Cortex of kidney (tissue), 1 donor: ENCODE data around the gene HLTF.

Source experiments
- DNase-seq: peaks from one replicate; lab custom pipeline; 2025; lab: John Stamatoyannopoulos, UW

The HLTF gene

DNA sequence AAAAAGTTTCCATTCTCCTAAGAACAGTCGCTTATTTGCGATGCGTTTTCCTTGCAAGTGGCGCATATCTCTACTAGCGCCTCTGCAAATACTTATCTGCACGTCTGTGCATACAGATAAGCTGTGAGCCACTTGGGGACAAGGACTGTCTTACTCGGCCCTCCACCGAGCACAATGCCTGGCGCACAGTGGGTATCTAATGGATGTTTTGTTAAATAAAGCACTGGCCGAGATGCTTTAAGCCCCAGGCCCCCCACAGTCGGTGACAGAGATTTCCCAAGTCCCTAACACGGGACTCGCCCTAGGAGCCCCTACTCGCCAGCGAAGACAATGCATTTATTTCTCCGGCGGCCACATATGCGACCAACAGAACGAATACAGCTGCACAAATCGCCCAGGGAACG, 503 bp downstream of the HLTF start:
- DNase-seq = no peak

DNA sequence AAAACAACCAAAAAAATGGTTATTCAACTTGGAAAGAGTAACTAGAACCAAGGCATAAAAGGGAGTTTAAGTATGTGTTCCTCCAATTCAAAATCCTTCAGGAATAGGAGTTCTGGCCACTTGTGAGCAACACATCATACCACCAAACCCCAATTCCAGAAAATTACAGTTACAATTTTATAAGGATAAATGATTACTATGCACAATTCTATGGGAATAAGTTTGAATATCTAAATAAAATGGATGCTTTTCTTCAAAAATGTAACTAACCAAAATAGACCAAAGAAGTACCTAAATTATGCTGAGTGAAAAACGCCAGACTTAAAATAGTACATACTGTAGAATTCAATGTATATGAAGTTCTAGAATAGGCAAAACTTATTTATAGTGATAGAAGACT, 4.6 kb downstream of the HLTF start:
- no peak for DNase-seq

DNA sequence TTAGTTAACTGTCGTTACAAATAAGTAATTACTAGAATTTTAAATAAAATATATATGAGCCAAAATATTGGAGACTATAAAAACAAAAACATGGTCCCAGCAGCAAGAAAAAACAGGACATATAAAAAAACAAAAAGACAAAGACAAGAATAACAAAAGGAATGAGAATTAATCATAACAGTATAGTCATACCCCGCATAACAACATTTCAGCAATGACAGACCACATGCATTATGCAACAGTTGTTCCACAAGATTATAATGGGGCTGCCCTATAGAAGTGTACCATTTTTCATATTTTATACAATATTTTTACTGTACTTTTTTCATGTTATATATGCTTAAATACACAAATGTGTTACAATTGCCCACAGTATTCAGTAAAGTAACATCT, 5.6 kb downstream of the HLTF start:
- DNase-seq = no peak

DNA sequence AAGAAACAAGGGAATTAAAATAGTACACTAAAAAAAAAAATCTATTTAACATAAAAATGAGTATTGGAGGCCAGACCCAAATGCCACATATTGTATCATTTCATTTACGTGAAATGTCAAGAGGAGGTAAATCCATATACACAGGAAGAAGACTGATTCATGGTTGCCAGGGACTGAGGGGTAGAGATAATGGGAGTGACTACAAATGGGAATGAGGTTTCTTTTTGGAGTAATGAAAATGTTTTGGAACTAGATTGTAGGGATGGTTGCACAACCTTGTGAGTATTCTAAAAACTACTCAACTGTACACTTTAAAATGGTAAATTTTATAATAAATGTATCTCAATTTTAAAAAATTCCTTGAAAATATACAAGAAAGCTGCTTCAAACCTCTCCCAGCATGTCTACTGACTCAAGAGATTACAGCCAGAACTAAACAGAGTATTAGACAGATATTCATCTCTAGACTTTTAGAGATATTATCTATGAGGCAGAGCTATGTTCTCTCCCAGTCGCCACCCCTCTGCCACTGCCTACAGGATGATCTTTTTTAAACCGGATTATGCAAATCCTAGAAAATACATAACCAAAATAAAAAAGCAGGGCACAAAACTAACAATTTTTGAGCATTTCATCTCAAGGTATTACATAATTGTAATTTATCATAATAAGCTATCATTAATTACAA, 6.2 kb downstream of the HLTF start:
- DNase-seq = no peak

DNA sequence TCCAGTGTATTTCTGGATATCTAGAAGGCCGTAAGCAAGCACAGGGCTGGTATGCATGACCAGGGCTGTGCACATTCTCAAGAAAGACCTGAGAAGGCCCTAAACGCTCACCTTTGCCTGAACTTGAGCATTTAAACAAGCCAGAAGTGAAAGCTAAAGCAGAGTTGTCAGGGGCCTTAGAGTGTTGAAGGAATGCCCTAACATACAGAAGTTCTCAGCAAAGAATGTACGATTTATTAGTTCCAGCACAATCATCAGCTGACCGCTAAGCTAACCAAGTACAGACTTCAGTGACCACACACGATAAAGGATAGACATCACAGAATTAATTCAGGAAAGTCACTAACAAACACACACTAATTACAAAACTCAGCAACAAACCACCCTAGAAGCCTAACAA, 8.7 kb downstream of the HLTF start:
- DNase-seq = no peak

DNA sequence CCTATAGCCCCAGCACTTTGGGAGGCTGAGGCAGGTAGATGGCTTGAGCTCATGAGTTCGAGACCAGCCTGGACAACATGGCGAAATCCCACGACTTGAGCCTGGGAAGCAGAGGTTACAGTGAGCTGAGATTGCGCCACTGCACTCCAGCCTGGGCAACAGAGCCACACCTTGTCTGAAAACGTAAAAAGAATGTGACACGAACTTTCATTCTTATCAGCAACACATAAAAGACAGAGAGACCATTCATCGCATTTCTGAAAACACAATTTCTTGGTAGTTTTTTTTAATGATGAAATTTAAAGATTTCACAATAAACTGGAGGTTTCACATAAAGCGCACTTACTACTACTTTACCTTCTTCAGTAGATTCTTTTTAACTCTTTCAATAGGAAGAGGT, 18.4 kb downstream of the HLTF start:
- no peak for DNase-seq

DNA sequence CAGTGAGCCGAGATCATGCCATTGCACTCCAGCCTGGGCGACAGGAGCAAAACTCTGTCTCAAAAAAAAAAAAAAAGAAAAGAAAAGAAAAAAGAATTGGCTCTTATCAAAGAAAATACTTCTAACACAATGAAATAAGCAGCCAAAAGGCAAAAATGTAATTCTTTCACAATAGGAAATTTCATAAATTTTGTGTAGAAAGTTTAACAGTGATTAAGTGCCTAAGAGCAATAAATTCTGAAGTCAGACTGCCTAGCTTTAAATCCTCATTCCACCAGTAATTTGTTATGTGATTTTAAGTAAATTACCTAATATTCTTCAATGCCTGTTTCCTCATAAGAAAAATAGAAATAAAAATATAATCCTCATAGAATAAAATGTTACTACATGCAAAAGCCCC, 24.6 kb downstream of the HLTF start:
- no peak for DNase-seq

DNA sequence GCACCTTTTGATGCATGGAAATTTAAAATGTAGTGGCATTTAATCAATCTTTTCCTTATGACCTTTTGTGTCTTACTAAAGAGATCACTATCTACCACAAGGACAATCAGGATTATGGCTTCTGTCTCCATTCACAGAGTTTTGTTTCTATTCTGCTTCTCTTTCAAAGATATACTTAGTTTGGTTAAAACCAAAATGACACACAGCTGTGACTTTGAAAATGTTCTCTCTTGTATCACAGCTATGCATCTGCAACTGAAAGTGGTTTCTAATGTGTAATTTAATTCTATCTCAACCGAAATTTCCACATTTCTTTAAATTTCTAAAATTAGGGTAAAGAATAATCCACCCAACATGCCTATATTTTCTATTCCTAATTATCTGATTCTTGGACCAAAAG, 27.7 kb downstream of the HLTF start:
- no peak for DNase-seq

DNA sequence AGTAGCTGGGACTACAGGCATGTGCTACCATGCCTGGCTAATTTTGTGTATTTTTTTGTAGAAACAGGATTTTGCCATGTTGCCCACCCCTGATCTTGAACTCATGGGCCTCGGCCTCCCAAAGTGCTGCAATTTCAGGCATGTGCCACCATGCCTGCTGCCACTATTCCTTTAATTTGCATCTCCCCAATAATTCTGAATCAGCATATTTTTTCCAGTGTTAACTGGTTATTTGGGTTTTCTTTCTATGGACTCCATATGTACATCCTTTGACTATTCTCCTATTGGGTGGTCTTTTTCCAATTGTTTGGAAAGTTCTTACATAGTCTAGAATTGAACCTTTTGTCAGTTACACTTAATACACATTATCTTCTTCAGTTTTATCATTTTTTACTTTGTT, 28.1 kb downstream of the HLTF start:
- DNase-seq = no peak

DNA sequence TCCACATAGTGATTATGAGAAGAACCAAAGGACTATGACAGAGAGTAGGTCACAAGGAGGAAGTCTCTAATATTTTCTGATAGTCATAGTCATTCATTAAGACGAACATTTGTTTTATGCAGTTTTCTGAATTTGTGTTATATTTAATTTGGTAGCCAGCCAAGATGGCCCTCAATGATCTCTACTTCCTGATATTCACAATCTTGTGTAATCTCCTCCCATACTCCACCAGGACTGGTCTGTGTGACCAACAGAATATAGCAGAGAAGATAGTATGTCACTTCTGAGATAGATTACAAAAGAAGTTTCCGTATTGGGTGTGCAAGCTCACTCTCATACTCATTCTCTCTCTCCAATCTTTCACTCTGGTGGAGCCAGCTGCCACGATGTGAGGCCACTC, 30.8 kb downstream of the HLTF start:
- DNase-seq = no peak

DNA sequence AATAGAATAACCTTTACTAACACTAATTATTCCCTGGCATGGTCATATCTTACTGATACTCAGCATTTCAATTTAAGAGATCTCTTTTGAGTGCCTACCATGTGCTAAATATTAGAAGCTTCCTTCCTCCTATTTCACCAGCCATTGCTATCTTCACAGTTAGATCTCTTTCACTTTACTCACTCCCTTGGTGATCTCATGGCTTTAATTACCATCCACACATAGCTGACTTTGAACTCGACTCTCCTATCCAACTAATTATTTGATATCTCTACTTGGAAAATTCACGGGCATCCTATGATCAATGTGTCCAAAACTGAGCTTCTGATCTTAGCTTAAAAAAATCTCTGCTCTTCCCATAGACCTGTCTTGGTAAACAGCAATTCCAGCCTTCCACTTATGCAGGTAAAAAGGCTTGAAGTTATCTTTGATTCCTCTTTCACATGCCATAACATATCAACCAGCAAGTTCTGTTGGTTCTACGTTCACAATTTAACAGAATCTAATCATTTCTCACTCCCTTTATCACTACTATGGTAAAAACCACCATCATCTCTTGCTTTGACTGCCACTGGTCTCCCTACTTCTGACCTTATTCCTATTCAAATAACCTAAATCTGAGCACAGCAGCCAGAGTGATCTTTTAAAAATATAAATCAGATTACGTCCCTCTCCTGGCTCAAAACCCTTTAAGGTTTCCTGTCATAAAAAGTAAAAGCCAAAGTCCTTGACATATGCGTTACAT, 41.8 kb downstream of the HLTF start:
- no peak for DNase-seq

DNA sequence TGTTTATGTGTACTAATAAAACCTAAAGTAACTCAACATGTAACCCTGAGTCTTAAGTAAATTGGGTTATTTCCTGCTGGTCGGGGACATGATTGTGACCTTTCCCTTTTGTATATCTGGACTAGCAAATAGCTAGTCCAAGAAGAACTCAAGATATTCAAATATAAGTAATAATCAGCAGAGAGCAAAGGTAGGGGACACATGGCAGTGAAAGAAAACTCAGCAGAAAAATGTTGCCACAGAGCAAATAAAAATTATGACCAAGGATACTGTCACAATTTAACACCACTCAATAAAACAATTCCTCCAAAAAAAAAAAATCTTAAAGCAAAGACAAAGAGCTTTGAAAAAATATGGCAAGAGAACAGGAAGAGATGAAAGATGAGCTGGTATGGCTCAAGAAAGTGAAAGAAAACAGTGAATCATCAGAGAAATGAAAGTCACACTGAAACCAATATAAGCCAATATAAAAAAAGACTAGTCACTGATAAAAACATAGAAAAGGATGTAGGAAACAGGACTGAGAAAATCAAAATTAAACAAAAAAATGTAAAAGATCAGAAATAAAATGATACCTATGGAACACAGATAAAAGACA, 43.4 kb downstream of the HLTF start:
- no peak for DNase-seq

DNA sequence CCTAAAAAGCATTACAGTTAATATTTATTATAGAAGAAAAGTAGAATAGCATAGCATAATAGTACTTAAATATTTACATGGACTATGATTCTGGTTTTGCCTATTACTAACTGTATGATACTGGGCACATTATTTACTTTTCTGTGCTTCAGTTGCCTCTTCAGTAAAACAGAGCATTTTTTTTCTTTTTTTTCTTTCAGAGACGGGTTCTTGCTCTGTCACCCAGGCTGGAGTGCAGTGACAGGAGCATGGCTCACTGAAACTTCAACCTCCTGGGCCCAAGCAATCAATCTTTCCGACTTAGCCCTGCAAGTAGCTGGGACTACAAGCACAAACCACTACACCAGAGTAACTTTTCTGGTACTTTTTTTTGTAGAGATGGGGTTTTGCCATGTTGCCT, 48.0 kb downstream of the HLTF start:
- no peak for DNase-seq

DNA sequence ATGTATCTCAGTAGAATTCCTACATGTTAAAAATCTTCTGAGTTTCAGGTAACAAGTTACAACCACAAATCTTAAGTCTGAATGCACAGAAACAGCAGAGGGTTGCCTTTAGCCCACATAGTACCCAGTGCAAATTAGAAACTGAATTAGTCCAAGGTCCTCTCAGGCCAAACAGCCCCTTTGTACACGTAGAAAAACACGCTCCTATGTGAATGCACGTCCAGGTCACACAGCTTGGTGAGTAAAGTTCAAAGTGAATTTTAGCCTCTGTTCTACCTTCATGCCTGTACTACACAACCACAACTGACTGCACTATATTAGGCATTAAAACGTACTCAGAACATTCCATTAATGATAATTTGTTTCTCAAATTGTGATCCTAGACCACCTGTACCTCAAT, 48.6 kb downstream of the HLTF start:
- no peak for DNase-seq

DNA sequence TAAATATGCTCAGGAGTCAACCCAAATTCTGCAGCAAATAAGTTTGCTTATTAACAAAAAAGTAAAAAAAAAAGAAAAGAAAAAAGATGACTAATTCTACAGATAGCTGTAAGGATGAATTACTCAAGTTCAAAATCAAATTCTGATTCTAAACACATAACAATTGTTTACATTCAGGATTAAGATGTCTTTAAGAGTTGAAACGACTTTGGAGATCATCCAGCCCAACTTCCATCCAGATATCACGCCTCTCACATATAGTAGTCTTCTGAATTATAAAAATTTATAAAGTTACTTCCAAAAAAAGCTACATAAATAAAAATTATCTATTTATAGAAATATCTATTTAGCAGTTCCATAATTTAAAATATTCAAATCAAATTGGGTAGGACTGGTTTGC, 55.2 kb downstream of the HLTF start:
- no peak for DNase-seq

DNA sequence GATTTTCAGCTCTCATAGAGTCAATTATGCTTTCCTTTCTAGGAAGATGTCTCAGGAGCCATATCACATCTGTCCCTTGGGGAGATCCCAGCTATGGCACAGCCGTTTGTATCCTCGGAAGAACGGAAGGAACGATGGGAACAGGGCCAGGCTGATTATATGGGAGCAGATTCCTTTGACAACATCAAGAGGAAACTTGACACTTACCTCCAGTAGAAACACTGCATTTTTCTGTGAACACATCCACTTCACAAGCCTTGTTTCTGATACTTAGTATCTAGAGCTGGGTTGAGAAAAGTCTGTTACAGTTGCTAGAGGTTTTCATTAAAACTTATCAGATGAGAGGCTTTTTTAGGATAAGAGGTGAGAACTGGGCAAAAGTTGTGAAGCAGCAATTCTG, 59.6 kb downstream of the HLTF start:
- DNase-seq = no peak

DNA sequence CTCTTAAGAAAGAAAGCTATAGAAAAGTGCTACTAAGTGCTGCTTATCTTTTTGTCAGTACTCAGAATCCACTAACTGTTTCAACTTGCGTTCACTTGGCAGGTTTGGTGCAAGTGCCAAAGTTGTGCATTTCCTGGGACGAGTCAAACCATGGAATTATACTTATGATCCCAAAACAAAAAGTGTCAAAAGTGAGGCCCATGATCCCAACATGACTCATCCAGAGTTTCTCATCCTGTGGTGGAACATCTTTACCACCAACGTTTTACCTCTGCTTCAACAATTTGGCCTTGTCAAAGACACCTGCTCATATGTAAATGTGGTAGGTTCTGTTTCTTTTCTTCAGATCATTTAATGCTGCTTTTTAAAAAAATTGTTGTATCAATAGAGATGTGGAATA, 62.4 kb downstream of the HLTF start:
- DNase-seq = no peak

DNA sequence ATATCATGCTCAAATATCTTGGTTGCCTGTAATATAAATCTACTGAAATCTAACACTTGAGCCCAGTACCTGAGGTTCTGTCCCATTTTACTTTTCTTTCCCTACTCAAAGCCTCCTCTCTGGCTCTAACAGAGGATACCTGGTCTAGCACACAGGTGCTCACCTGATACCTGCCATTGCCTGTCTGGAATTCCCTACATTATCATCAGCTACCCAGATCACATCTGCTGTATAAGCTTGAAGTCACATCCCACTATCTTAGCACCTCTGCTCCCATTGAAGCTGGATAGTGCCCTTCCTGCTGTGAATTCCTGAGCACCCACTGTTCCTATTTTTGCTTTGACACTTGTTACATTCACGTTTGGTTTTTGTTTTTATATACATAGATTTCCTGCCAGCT, 64.5 kb downstream of the HLTF start:
- DNase-seq = no peak

DNA sequence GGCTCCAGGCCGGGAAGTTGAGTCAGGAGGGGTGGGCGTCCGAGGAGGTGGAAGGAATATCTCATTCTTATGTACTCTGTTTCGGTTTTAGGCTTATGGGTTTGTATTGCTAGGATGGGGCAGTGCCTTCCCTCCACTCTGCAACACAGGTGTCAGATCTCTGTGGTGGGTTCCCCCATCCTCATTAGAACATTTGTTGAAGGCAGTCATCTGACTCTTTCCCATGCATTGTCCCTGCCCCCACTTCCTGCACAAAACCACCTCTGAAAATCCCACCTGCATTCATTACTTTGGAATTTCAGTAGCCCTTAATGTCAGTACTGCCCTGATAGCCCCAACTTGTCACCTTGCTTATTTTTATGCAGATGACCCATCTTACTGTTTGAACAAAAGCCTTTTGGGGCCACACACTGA, 65.5 kb downstream of the HLTF start:
- DNase-seq = no peak

DNA sequence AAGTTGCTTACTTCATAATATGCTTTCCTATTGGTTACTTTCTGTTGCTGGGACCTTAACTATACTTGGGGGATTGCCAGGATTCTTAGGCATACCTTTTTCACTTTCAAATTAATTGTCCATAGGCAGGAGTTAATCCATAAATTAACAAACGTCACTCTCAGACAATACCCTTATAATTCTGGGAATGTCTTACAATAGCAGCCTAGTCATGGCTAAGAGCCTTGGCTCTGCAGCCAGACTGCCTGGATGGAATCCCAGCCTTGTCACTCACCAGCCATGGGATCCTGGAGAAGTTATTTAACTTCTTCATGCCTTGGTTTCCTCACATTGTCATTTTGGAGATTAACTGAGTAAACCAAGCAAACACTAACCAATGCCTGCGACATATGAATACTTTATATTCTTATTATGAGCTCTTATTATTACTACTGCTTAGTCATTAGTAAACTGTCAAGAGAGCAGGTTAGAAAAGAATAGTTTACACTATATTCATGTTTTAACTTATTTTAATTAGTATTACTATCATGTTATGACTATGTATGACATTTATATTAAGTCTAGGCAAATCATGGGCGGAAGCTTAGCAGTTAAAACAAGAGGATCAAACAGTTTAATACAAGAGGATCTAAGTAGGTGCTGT, 66.0 kb downstream of the HLTF start:
- no peak for DNase-seq

DNA sequence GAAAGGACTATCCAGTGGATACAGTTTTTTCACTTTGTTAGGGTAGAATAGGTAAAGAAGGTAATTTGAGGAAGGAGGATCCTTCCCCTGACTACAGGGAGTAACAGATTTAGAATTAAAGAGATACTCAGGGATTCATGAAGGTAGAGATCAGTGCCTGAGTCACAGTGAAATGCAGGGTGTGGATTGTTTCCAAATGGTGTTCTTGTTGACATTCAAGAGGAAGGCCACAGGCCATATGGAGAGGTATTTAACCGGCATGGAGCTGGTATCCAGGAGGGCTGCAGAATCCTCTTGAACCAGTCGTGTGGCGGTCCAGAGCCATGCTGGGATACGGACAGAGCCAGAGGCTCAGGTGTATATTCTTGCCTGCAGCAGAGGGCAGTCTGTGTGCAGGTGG, 66.8 kb downstream of the HLTF start:
- DNase-seq = no peak

DNA sequence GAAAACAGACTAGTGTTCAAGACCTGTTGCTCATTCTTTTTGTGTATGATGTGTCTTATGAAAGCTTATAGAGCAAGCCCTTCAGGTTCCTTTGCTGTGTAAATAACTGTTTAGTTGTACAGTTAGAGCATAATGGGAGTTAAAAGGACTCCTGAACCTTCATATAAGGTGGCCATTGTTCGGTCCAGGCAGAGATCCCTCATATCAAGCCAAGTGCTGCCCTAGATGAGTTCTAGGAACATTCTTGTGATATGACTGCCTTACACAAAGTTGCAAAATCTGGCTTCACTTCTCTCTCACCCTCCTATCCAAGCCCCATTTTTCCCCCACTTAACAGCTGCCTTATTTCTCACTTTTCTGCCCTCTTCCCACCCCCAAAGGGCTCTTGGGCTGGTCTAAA, 68.1 kb downstream of the HLTF start:
- no peak for DNase-seq
